PC-9 (cell line): ENCODE data around the gene EOLA2. TPM values are rescaled to one million over a fixed set of nuclear protein-coding genes. Genes with fewer than 3 reads are reported as not detected.
A peak's percentile ranks its signal among the peaks of the same experiment; 100 is the strongest.

ENCODE experiments used
- BruUV-seq: library from RNA; stranded (reverse); fragments of 400-500 nt; replicated peaks from 2 replicates; lab custom pipeline; 2021; lab: Mats Ljungman, UMichigan
- CTCF ChIA-PET: fragments of 300-600 bp; sonication (Branson Sonifier 250); formaldehyde crosslinking; loops from one replicate; lab custom pipeline; 2022; ENCODE audit warnings: antibody characterized with exemption; lab: Charles Lee
- POLR2A ChIA-PET: fragments of 300-600 bp; sonication (Branson Sonifier 250); formaldehyde crosslinking; loops from one replicate; lab custom pipeline; 2022; ENCODE audit warnings: antibody characterized with exemption; ENCODE audit not compliant: unreplicated experiment; lab: Charles Lee
- DNase-seq, 2 experiments: peaks; one replicate each; pipeline versions ENCODE4 v3.0.0 to v3.0.0-alpha.2; 2015 to 2022; ENCODE audit warnings: mixed read lengths in 1 of 2
- H2AFZ ChIP-seq: fragments of 200-600 bp; sonication (generic); 2 replicates; pipeline ENCODE4 v1.8.1; 2017; ENCODE audit warnings: antibody characterized with exemption
- H3F3A ChIP-seq: fragments of 200-600 bp; sonication (generic); 2 replicates; pipeline ENCODE4 v1.8.1; 2017; ENCODE audit warnings: antibody characterized with exemption, mild to moderate bottlenecking, low read depth; ENCODE audit not compliant: insufficient read depth
- H3K27ac ChIP-seq: fragments of 200-600 bp; sonication (generic); 2 replicates; pipeline ENCODE4 v1.6.1; 2016; ENCODE audit warnings: mixed run types
- H3K27me3 ChIP-seq: fragments of 200-600 bp; sonication (generic); 2 replicates; pipeline ENCODE4 v1.6.1; 2016; ENCODE audit warnings: low read depth, mixed run types; ENCODE audit not compliant: insufficient read depth
- H3K36me3 ChIP-seq: fragments of 200-600 bp; sonication (generic); 2 replicates; pipeline ENCODE4 v1.6.1; 2016; ENCODE audit warnings: low read depth, mixed run types
- H3K4me1 ChIP-seq: fragments of 200-600 bp; sonication (generic); replicated peaks from 2 replicates; pipeline ENCODE4 v1.6.1; 2016; ENCODE audit warnings: mixed run types; ENCODE audit not compliant: insufficient read depth
- H3K4me2 ChIP-seq: fragments of 200-600 bp; sonication (generic); 2 replicates; pipeline ENCODE4 v1.6.1; 2017; ENCODE audit warnings: mixed run types
- H3K4me3 ChIP-seq: fragments of 200-600 bp; sonication (generic); 2 replicates; pipeline ENCODE4 v1.6.1; 2016; ENCODE audit warnings: mixed run types
- H3K79me2 ChIP-seq: fragments of 200-600 bp; sonication (generic); 2 replicates; pipeline ENCODE4 v1.6.1; 2017; ENCODE audit warnings: low read depth, mixed run types
- H3K9me2 ChIP-seq: fragments of 200-600 bp; sonication (generic); 2 replicates; pipeline ENCODE4 v1.8.1; 2017; ENCODE audit warnings: mild to moderate bottlenecking; ENCODE audit not compliant: insufficient read depth
- H3K9me3 ChIP-seq: fragments of 200-600 bp; sonication (generic); 2 replicates; pipeline ENCODE4 v1.8.1; 2016; ENCODE audit warnings: low read depth; ENCODE audit not compliant: insufficient read depth
- H4K20me1 ChIP-seq: fragments of 200-600 bp; sonication (generic); 2 replicates; pipeline ENCODE4 v1.8.1; 2017; ENCODE audit not compliant: insufficient read depth
- EZH2 ChIP-seq: fragments of 200-600 bp; sonication (generic); IDR thresholded peaks from 2 replicates; pipeline ENCODE4 v1.8.0; 2017; ENCODE audit warnings: antibody characterized with exemption, low read depth
- intact Hi-C: fragments of 100-400 bp; cut with micrococcal nuclease; formaldehyde crosslinking; loops from one replicate; pipeline ENCODE4 v1.10.0; 2022; ENCODE audit not compliant: unreplicated experiment
- total RNA-seq: library from RNA; stranded (reverse); gene quantifications from 2 replicates; pipeline ENCODE4 v1.2.3, GENCODE V29; 2021
- TF ChIP-seq, protein P1 (sequence below): fragments of 200-600 bp; sonication (generic); conservative IDR thresholded peaks from 2 replicates; pipeline ENCODE4 v1.6.1; 2017; ENCODE audit warnings: mixed run types, antibody characterized with exemption, mild to moderate bottlenecking, moderate library complexity

The EOLA2 gene
- total RNA-seq, 1 experiment from 2014 or later = 44.3 TPM

DNA sequence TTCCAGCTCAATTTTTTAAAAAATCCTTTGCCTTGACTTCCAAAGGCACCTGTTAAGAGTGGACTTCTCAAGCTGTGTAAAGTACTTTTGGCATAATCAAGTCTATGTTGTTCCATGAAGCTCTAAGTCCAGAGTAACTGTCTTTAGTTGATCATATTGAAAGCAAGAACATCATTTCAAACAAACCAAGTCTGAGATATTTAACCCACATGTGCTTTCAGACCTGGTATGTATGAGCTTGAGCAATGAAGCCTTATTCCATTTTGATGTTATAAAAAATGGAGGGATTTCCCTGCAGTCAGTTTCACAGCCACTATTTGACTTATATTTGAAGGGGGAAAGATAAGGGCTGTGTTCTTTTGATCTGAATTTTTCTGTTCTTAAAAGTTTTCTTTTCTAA is 23.7 kb upstream of the EOLA2 start:
- H3K4me3 ChIP-seq = no peak overlapping the region
- H3K9me3 ChIP-seq = no peaks in the 10 kb centered on the region
- no peak overlapping the region for H3K27ac ChIP-seq
- H3K36me3 ChIP-seq = peaks cover 2% of the 10 kb centered on the region
- POLR2A ChIA-PET = no interaction called here
- H3K27me3 ChIP-seq = no peaks in the 10 kb centered on the region
- 0 out of 2 replicates have a peak, but pooled peaks cover 13% of the 10 kb centered on the region for H3F3A ChIP-seq
- DNase-seq = no peak
- BruUV-seq = no TSS peak
- no peaks in the 10 kb centered on the region for H3K9me2 ChIP-seq
- TF ChIP-seq EZH2 = no peak
- TF ChIP-seq, protein P1, sequence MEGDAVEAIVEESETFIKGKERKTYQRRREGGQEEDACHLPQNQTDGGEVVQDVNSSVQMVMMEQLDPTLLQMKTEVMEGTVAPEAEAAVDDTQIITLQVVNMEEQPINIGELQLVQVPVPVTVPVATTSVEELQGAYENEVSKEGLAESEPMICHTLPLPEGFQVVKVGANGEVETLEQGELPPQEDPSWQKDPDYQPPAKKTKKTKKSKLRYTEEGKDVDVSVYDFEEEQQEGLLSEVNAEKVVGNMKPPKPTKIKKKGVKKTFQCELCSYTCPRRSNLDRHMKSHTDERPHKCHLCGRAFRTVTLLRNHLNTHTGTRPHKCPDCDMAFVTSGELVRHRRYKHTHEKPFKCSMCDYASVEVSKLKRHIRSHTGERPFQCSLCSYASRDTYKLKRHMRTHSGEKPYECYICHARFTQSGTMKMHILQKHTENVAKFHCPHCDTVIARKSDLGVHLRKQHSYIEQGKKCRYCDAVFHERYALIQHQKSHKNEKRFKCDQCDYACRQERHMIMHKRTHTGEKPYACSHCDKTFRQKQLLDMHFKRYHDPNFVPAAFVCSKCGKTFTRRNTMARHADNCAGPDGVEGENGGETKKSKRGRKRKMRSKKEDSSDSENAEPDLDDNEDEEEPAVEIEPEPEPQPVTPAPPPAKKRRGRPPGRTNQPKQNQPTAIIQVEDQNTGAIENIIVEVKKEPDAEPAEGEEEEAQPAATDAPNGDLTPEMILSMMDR = no peak
- intact Hi-C loops = loop anchor here (2.0 to 5.0 kb wide), 5 partner anchors 185 to 755 kb away; no protein-coding TSS in a partner anchor
- H3K4me1 ChIP-seq = no peaks in the 10 kb centered on the region
- no peaks in the 10 kb centered on the region for H4K20me1 ChIP-seq
- H3K4me2 ChIP-seq = no peak overlapping the region
- no peak overlapping the region for H2AFZ ChIP-seq
- no peaks in the 10 kb centered on the region for H3K79me2 ChIP-seq
- CTCF ChIA-PET = no interaction called here

GRCh38 chrX:149961572-149961971 is 23.3 kb upstream of the EOLA2 start:
- no peaks in the 10 kb centered on the region for H3K9me3 ChIP-seq
- no peak overlapping the region for H3K4me2 ChIP-seq
- H3K4me1 ChIP-seq = no peaks in the 10 kb centered on the region
- no peak overlapping the region for H2AFZ ChIP-seq
- CTCF ChIA-PET = no interaction called here
- POLR2A ChIA-PET = no interaction called here
- DNase-seq = no peak
- no peaks in the 10 kb centered on the region for H3K79me2 ChIP-seq
- H4K20me1 ChIP-seq = no peaks in the 10 kb centered on the region
- H3K27ac ChIP-seq = no peak overlapping the region
- no peaks in the 10 kb centered on the region for H3K27me3 ChIP-seq
- no peak for TF ChIP-seq EZH2
- TF ChIP-seq, protein P1 = no peak
- peaks cover 4% of the 10 kb centered on the region for H3K36me3 ChIP-seq
- intact Hi-C loops = loop anchor here (5.0 kb wide), 3 partner anchors 186 to 526 kb away; no protein-coding TSS in a partner anchor
- no peaks in the 10 kb centered on the region for H3K9me2 ChIP-seq
- 0 out of 2 replicates have a peak, but pooled peaks cover 13% of the 10 kb centered on the region for H3F3A ChIP-seq
- no TSS peak for BruUV-seq
- H3K4me3 ChIP-seq = no peak overlapping the region

DNA sequence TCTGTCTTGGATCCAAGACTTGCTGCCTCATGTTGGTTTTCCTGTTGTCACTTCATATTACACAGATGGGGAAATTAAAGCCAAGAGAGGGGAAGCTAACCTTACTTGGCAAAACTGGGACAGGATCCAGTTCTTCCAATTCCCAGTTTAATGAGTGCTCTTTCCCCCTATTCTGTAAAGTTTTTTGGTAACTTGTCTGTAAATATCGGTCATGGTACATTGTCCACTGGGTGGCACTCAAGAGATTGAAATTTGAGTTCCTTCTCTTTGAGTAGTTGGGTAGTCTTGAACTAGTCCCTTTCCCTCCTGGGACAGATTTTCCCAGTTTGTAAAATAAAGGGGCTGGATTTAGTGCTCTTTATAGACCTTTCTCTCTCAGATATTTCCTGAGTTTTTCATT is 12.4 kb upstream of the EOLA2 start:
- no peaks in the 10 kb centered on the region for H3K4me1 ChIP-seq
- intact Hi-C loops = loop anchor here (1.0 kb wide), 1 partner anchor 731 kb away; no protein-coding TSS in a partner anchor
- ChIA-PET POLR2A (interaction anchor here (0.7 kb wide), 1 partner anchor 620 kb away, joined by 6 read pairs; no protein-coding TSS in a partner anchor), CTCF (interaction anchor here (1.0 kb wide), 1 partner anchor 11 kb away, joined by 5 read pairs; no protein-coding TSS in a partner anchor)
- no TSS peak for BruUV-seq
- H2AFZ ChIP-seq = no peak overlapping the region
- DNase-seq = no peak
- H3K4me2 ChIP-seq = no peak overlapping the region
- no peaks in the 10 kb centered on the region for H3K27me3 ChIP-seq
- TF ChIP-seq EZH2 = no peak
- TF ChIP-seq, protein P1 = peak; percentile 84
- H3K4me3 ChIP-seq = no peak overlapping the region
- H3K27ac ChIP-seq = no peak overlapping the region
- H3K9me2 ChIP-seq = no peaks in the 10 kb centered on the region
- peaks cover 11% of the 10 kb centered on the region for H3K36me3 ChIP-seq
- 0 out of 2 replicates have a peak, but pooled peaks cover 6% of the 10 kb centered on the region for H4K20me1 ChIP-seq
- H3K9me3 ChIP-seq = no peaks in the 10 kb centered on the region
- peaks cover 7% of the 10 kb centered on the region; the same call in 1 of the 2 replicates for H3F3A ChIP-seq
- no peaks in the 10 kb centered on the region for H3K79me2 ChIP-seq
